Measurements from ENCODE around the gene ZNF597. TPM values are rescaled to one million over a fixed set of nuclear protein-coding genes. Genes with fewer than 3 reads are reported as not detected.
"Not testable (repeated sequence)": the region's sequence is repeated elsewhere in the genome, so short reads cannot be mapped to it uniquely, and the experiment has no call there.

The ZNF597 gene
- total RNA-seq, 1 donor from 2014 or later: 1.7 TPM

- H3K4me3 ChIP-seq: no peak overlapping the region
- H3K9me3 ChIP-seq (replicated peaks): no peaks in the 10 kb centered on the region
- peak overlapping the region; percentile 45 for H3K27ac ChIP-seq (replicated peaks)
- H3K27me3 ChIP-seq (ENCODE audit: low read depth): no peaks in the 10 kb centered on the region
- H3K36me3 ChIP-seq: peaks cover 19% of the 10 kb centered on the region
- peaks cover 86% of the 10 kb centered on the region for H3K4me1 ChIP-seq
- DNase-seq: no peak
- intact Hi-C loops (cut with micrococcal nuclease): no loop called here
- peak; percentile 11 for TF ChIP-seq CTCF (IDR thresholded peaks at IDR 0.05; ENCODE audit: borderline replicate concordance)
Observed at GRCh38 chr16:3474136-3474779, 31.0 kb upstream of the ZNF597 start.

DNA sequence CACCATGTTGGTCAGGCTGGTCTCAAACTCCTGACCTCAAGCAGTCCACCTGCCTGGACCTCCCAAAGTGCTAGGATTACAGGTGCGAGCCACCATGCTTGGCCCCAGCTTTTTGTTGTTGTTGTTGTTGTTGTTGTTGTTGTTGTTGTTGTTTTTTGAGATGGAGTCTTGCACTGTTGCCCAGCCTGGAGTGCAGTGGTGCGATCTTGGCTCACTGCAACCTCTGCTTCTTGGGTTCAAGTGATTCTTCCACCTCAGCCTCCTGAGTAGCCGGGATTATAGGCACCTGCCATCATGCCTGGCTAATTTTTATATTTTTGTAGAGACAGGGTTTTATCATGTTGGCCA is 30.3 kb upstream of the ZNF597 start:
- Histone ChIP-seq H3K27ac (replicated peaks) (peak overlapping the region; percentile 45), H3K36me3 (peaks cover 12% of the 10 kb centered on the region), H3K4me1 (peaks cover 93% of the 10 kb centered on the region)
- H3K4me3 ChIP-seq; H3K9me3 ChIP-seq (replicated peaks); H3K27me3 ChIP-seq (ENCODE audit: low read depth); intact Hi-C loops (cut with micrococcal nuclease); DNase-seq: not testable (repeated sequence)

DNA sequence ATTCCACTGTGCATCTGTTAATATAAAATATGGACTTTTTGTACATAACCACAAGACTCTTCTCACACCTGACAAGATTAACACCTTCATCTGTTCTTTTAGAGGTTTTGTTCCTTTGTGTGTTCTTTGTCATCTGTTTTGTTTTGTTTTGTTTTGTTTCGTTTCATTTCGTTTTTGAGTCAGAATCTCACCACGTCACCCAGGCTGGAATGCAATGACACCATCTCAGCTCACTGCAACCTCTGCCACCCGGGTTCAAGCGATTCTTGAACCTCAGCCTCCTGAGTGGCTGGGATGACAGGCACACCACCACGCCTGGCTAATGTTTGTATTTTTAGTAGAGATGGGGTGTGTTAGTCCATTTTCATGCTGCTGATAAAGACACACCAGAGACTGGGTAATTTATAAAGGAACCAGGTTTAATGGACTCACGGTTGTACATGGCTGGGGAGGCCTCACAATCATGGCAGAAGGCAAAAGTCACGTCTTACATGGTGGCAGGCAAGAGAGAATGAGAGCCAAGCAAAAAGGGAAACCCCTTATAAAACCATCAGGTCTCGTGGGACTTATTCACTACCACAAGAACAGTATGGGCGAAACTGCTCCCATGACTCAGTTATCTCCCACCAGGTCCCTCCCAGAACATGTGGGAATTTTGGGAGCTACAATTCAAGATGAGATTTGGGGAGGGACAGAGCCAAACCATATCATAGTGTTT is 29.7 kb upstream of the ZNF597 start:
- Histone ChIP-seq H3K4me1 (peaks cover 93% of the 10 kb centered on the region), H3K9me3 (replicated peaks) (no peaks in the 10 kb centered on the region), H3K27ac (replicated peaks) (peak overlapping the region; percentile 45), H3K36me3 (peaks cover 7% of the 10 kb centered on the region), H3K27me3 (ENCODE audit: low read depth) (no peaks in the 10 kb centered on the region), H3K4me3 (no peak overlapping the region)
- DNase-seq: no peak
- intact Hi-C loops (cut with micrococcal nuclease): no loop called here
- TF ChIP-seq CTCF (IDR thresholded peaks at IDR 0.05; ENCODE audit: borderline replicate concordance): no peak

DNA sequence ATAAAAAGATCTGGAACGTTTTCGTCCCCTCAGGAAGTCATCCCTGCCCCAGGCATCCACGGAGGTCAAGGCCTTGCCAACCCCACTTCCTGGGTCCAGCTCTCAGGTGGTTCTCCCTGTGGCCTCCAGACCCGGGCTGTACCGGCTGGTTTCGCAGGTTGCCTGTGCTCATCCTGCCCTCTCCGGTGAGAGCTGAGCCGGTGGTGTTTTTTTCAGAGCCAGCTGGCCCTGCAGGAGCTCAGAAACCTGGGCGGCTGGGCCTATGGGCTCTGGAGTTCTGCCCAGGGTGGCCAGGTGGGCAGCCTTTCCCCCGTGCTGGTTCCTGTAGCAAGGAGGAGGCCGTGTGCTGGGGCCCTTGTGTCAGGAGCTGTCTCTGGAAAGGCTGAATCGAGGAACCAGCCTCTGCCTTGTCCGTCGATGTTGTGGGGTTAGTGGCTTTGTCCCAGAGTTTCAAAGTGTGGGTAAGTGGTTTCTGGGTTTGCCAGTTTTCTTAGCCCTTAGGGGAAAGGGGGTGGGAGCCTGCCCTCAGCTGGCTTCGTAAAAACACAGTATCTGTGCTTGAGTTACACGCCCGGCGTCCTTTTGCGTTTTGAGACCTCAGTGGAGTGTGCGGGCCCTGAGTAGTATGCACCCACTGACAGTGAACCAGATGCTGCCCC is 28.3 kb upstream of the ZNF597 start:
- Histone ChIP-seq H3K27ac (replicated peaks) (no peak overlapping the region), H3K36me3 (peaks cover 5% of the 10 kb centered on the region), H3K9me3 (replicated peaks) (no peaks in the 10 kb centered on the region), H3K4me1 (peaks cover 98% of the 10 kb centered on the region), H3K27me3 (ENCODE audit: low read depth) (no peaks in the 10 kb centered on the region), H3K4me3 (no peak overlapping the region)
- DNase-seq: no peak
- no peak for TF ChIP-seq CTCF (IDR thresholded peaks at IDR 0.05; ENCODE audit: borderline replicate concordance)
- intact Hi-C loops (cut with micrococcal nuclease): no loop called here

DNA sequence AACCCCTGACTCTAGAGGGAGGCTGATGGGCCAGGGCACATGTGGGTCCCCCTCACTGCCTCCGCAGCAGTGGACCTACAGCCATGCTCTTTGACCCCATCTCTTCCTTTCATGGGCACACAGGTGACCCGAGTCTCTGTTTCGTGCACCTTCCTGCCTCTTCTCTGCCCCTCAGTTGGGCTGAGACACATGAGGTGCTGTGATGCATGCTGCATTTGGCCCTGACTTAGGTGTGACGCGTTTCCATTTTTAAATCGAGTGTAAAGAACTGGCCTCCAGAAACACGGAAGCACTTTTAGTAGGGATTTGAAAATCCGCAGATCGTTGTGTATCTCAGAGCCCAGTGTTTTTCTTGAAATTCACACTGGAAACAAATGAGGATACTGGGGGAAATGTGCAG is 27.4 kb upstream of the ZNF597 start:
- Histone ChIP-seq H3K27me3 (ENCODE audit: low read depth) (no peaks in the 10 kb centered on the region), H3K27ac (replicated peaks) (no peak overlapping the region), H3K4me1 (peaks cover 100% of the 10 kb centered on the region), H3K9me3 (replicated peaks) (no peaks in the 10 kb centered on the region), H3K4me3 (no peak overlapping the region), H3K36me3 (peaks cover 12% of the 10 kb centered on the region)
- DNase-seq: no peak
- intact Hi-C loops (cut with micrococcal nuclease): no loop called here
- no peak for TF ChIP-seq CTCF (IDR thresholded peaks at IDR 0.05; ENCODE audit: borderline replicate concordance)

DNA sequence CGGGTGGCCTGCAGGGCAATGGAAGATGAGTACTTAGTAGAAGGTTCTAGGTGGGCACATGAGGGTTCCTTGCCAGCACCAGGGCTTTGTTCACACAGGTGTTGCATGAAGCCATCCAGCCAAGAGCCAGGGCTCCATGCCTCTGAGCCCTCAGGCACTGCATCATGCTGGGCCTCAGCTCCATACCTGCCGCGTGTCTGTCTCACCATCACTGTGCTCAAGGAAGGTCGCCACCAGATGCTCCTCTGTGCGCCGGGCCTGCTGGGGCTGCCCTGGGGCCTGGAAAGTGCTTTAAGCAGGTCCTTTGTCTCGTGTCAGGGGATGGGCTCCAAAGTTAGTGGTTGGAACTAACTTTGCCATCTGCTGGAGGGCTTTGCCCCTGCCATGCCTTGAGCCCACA is 26.4 kb upstream of the ZNF597 start:
- intact Hi-C loops (cut with micrococcal nuclease): no loop called here
- Histone ChIP-seq H3K27ac (replicated peaks) (no peak overlapping the region), H3K4me1 (peaks cover 100% of the 10 kb centered on the region), H3K9me3 (replicated peaks) (no peaks in the 10 kb centered on the region), H3K36me3 (peaks cover 10% of the 10 kb centered on the region), H3K27me3 (ENCODE audit: low read depth) (no peaks in the 10 kb centered on the region), H3K4me3 (no peak overlapping the region)
- DNase-seq: no peak
- no peak for TF ChIP-seq CTCF (IDR thresholded peaks at IDR 0.05; ENCODE audit: borderline replicate concordance)

Measured in left ventricle myocardium inferior (tissue), 1 donor.